Measurements from ENCODE around the gene TM4SF5. TPM values are rescaled to one million over a fixed set of nuclear protein-coding genes. Genes with fewer than 3 reads are reported as not detected.
A peak's percentile ranks its signal among the peaks of the same experiment; 100 is the strongest.

TM4SF5 gene
- total RNA-seq = 79.0 TPM

GRCh38 chr17:4771519-4772234 lies at the start of gene TM4SF5:
TSS of gene TM4SF5 (plus strand) at chr17:4771886. CDS start at chr17:4771923, 37 bp downstream.
- DNase-seq (ENCODE audit: low spot score) (peak; percentile 87), ATAC-seq (peak; percentile 97)

- no peak for ATAC-seq
- DNase-seq (ENCODE audit: low spot score) = no peak
These were observed 48.9 kb upstream of the TM4SF5 start for GRCh38 chr17:4722678-4723240.

- ATAC-seq = no peak
- no peak for DNase-seq (ENCODE audit: low spot score)
These were observed 47.0 kb upstream of the TM4SF5 start for GRCh38 chr17:4724650-4725049.

GRCh38 chr17:4725646-4726310 lies 45.9 kb upstream of the TM4SF5 start:
- ATAC-seq (no peak), DNase-seq (ENCODE audit: low spot score) (no peak)

DNA sequence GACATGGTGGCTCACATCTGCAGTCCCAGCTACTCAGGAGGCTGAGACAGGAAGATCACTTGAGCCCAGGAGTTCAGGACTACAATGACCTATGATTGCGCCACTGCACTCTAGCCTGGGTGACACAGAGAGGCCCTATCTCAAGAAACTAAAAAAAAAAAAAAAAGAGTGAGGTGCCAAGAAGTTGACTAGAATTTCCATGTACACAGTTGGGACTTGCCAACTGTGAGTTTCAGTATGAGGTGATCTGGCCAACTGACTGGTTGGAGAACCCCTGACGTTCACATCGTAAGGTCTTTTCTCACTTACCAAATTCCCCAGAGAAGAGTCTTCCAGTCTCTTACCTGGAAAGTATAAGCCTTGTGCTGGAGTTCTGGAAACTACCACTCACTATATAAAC lies 43.6 kb upstream of the TM4SF5 start:
- no peak for DNase-seq (ENCODE audit: low spot score)
- ATAC-seq = no peak

DNA sequence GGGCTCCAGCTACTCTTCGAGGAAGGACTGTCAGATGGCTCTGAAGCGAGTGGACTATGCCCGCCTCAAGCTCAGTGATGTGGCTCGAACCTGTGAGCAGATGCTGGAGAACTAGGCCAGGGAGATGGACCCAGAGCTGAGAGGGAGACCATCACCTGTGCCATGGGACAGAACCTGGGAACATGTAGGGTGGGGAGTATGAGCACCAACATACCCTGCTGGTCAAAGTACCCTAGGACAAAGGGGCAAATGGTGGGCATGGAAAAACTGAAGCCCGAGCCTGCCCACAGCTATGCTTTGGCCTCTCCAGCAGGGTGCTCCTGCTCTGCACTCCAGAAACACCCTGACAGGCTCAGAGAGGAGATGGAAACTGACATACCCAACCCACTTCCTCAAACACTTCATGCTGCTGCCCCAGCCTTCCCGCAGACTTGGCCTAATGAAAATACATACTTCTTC lies 38.6 kb upstream of the TM4SF5 start:
- no peak for DNase-seq (ENCODE audit: low spot score)

DNA sequence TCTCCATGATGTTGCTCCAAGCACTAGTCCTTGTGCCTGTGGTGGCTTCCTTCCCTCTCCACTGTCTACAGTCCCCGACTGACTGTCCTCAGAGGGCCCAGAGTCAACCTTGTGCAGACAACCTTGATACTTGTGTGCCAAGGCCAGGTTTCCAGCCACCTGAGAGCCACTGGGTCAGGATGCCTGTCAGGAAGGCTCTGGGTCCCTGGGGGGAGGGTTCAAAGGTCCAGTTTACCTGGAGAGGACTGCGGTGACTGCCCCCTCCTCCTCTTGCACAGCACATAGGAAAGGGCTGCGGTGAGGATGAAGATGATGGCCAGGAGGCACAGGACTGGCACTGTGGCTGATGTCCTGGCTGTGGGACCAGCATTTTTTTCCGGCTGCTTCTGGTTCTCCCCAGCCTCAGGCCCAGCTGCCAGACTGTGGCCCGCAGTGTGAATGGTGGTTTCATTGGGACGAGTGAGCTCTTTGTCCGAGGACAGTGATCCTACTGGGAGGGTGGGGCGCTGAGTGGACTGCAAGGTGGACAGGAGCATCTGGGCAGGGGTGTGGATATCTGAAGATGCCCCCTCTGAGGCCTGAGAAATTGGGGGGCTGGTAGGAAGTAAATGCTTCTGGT lies 36.7 kb upstream of the TM4SF5 start:
- DNase-seq (ENCODE audit: low spot score) (no peak), ATAC-seq (no peak)

More for the DNA sequence above, 38.6 kb upstream of the TM4SF5 start:
- no peak for ATAC-seq

DNA sequence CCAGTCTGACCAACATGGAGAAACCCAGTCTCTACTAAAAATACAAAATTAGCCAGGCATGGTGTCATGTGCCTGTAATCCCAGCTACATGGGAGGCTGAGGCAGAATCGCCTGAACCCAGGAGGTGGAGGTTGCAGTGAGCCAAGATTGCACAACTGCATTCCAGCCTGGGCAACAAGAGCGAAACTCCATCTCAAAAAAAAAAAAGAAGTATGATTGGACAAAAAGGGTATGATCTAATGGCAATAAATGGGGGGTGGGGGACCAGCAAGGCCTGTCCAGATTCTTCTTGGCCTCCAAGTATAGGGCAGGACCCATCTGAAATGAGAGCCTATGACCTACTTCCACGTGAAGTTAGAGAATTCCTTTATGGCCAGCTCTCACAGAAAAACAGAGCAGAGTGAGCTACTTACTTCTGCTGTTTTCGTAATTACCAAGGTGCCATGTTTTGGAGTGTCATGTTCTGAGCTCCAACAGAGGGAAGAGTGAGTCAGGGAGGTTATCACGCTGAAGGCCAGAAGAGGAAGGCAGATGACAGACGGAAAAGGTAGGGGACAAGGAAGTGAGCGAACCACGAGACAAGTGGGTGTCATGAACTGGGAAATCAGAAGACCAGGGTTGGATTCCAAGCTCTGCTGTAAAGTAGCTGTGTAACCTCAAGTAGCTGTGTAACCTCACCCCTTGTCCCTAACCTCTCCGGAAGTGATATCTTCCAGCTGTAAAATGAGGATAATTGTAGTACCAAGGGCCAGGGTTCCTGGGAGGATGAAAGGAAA lies 35.6 kb upstream of the TM4SF5 start:
- ATAC-seq = no peak
- peak; percentile 69 for DNase-seq (ENCODE audit: low spot score)

GRCh38 chr17:4738136-4739121 lies 33.3 kb upstream of the TM4SF5 start:
- DNase-seq (ENCODE audit: low spot score) = no peak

GRCh38 chr17:4739122-4740024 lies 32.3 kb upstream of the TM4SF5 start, which contains the start of the genes CXCL16 and ZMYND15:
TSS of gene CXCL16 (minus strand) at chr17:4739928. CDS start at chr17:4739339, 589 bp downstream.
TSS of gene ZMYND15 (plus strand) at chr17:4739833. CDS start at chr17:4740549, 716 bp downstream.
- DNase-seq (ENCODE audit: low spot score) (peak; percentile 72), ATAC-seq (peak; percentile 81)

More at GRCh38 chr17:4738136-4739121, 33.3 kb upstream of the TM4SF5 start:
- ATAC-seq = no peak

DNA sequence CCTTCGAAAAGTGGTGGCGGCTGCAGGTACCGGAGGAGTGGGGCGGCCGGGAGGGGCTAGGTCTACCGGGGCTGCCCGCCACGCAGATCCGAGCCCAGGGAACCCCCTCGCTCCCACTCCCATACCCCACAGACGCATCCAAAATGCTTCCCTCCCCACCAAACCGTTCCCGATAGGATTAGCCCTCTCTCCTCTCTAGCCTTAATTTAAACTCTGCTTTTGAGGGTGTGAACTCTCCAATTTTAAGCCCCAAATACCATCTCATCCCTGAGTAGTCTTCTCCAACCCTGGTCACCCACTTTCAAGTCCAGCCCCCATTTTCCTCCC lies 31.7 kb upstream of the TM4SF5 start:
- no peak for DNase-seq (ENCODE audit: low spot score)
- no peak for ATAC-seq

DNA sequence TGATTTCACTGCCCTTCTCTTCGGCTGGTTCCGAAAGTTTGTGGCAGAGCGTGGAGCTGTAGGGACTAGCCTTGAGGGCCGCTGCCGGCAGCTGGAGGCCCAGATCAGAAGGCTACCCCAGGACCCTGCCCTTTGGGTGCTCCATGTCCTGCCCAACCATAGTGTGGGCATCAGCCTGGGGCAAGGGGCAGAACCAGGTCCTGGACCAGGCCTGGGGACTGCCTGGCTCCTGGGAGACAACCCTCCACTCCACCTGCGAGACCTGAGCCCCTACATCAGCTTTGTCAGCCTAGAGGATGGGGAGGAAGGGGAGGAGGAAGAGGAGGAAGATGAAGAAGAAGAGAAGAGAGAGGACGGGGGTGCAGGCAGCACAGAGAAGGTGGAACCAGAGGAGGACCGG lies 31.1 kb upstream of the TM4SF5 start:
- DNase-seq (ENCODE audit: low spot score) (no peak), ATAC-seq (no peak)

DNA sequence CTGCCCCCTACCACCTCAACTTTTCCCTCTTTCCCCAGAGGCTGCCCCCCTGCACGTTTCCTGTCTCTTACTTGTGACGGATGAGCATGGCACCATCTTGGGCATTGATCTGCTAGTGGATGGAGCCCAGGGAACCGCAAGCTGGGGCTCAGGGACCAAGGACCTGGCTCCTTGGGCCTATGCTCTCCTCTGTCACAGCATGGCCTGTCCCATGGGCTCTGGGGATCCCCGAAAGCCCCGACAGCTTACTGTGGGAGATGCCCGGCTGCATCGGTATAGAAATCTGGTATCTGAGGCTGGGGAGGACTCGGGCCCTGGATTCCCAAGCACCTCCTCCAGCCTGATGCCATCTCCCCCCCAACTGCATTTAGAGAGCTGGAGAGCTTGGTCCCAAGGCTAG lies 30.1 kb upstream of the TM4SF5 start:
- ATAC-seq (no peak), DNase-seq (ENCODE audit: low spot score) (no peak)

DNA sequence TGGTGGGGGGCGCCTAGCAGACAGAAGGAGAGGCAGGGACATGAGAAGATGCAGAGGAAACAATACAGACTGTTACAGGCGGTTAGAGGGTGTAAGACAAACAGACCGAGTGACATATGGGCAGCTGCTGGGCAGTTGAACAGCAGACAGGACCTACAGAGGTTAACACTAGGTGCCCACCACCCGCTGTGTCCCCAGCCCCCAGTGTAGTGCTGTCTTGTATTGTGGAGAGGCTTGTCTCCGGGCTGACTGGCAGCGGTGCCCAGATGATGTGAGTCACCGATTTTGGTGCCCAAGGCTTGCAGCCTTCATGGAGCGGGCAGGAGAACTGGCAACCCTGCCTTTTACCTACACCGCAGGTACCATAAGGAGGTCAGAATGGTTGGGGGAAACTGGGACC lies 29.6 kb upstream of the TM4SF5 start:
- no peak for DNase-seq (ENCODE audit: low spot score)
- ATAC-seq = no peak

- DNase-seq (ENCODE audit: low spot score) (no peak), ATAC-seq (no peak)
These were observed 29.1 kb upstream of the TM4SF5 start for GRCh38 chr17:4742629-4743028.

DNA sequence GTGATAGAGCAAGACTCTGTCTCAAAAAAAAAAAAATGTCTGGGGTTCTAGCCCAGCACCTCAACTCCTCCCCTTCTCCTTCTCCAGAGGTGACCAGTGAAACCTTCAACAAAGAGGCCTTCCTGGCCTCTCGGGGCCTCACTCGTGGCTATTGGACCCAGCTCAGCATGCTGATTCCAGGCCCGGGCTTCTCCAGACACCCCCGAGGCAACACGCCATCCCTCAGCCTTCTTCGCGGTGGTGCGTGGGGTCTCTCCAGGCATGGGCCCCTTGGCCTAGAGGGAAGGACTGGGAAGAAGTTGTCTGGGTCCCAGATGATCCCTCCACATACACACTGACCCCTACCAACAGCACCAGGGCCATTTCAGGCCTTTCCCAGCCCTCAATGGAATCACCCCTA lies 28.5 kb upstream of the TM4SF5 start:
- no peak for DNase-seq (ENCODE audit: low spot score)
- ATAC-seq = no peak

DNA sequence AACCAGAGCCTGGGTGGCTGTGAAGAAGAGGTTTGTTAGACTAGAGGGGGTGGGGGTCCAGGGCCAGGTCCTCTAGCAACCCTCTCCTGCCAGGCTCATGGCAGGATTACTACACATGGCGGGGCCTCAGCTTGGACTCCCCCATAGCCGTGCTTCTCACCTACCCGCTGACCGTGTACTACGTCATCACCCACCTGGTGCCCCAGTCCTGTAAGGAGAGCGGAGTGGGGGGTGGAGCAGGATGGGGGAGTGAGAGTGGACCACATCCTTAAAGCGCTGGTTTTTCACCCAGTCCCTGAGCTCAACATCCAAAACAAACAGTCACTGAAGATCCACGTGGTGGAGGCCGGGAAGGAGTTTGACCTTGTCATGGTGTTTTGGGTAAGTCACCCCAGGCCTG lies 27.8 kb upstream of the TM4SF5 start:
- ATAC-seq (no peak), DNase-seq (ENCODE audit: low spot score) (no peak)

Data from left lobe of liver (tissue), 2 donors.